HEK293 (cell line): ENCODE measurements around the gene NOL3.

Experiments
- CTCF ChIA-PET: fragments of 350-600 bp; formaldehyde crosslinking; extraction: SDS; loops from one replicate; lab custom pipeline; 2021; ENCODE audit warnings: antibody characterized with exemption; lab: Yijun Ruan, JAX
- POLR2A ChIA-PET: fragments of 300-600 bp; formaldehyde crosslinking; extraction: SDS; loops from one replicate; lab custom pipeline; 2020; ENCODE audit warnings: antibody characterized with exemption, inconsistent platforms; lab: Yijun Ruan, JAX
- H3K27ac ChIP-seq: fragments of 200-500 bp; sonication (Bioruptor generic); 2 replicates; pipeline ENCODE4 v1.5.1; 2014; ENCODE audit warnings: low read depth, low read length, control low read depth, inconsistent platforms; ENCODE audit errors: extremely low read depth
- H3K36me3 ChIP-seq, 2 experiments: fragments of 200-500 bp in 1 of 2; sonication (Bioruptor generic) in 1 of 2; 1 replicate in 1 of 2; 2 replicates in 1 of 2; pipeline ENCODE4 v1.5.1; 2014 to 2017; ENCODE audit warnings: inconsistent platforms in 2 of 2, low read length in 2 of 2; ENCODE audit not compliant: control insufficient read depth in 2 of 2, insufficient read depth in 1 of 2
- H3K4me1 ChIP-seq: fragments of 200-500 bp; sonication (Bioruptor generic); 2 replicates; pipeline ENCODE4 v1.5.1; 2014; ENCODE audit warnings: mild to moderate bottlenecking, low read length, inconsistent platforms; ENCODE audit not compliant: control insufficient read depth, insufficient read depth
- H3K4me3 ChIP-seq: 2 replicates; pipeline ENCODE4 v1.5.1; 2011; ENCODE audit warnings: low read depth, mild to moderate bottlenecking, control low read depth, low read length, moderate library complexity
- H3K9me3 ChIP-seq: fragments of 200-500 bp; sonication (Bioruptor generic); 2 replicates; pipeline ENCODE4 v1.5.1; 2014; ENCODE audit warnings: low read depth, low read length, inconsistent platforms; ENCODE audit not compliant: control insufficient read depth, insufficient read depth
- BCL6B ChIP-seq: fragments of 450-650 bp; formaldehyde crosslinking; IDR thresholded peaks from 2 replicates; pipeline ENCODE4 v1.5.1; 2017; ENCODE audit warnings: missing biosample characterization, missing genetic modification characterization
- CTCF ChIP-seq: fragments of 450-650 bp; formaldehyde crosslinking; IDR thresholded peaks from 2 replicates; pipeline ENCODE4 v1.5.1; 2016; ENCODE audit warnings: missing biosample characterization, missing genetic modification characterization
- EGR2 ChIP-seq: fragments of 450-650 bp; formaldehyde crosslinking; IDR thresholded peaks from 2 replicates; pipeline ENCODE4 v1.5.1; 2016; ENCODE audit warnings: low read depth, missing biosample characterization, missing genetic modification characterization
- GLI4 ChIP-seq: fragments of 450-650 bp; formaldehyde crosslinking; IDR thresholded peaks from 2 replicates; pipeline ENCODE4 v1.5.1; 2016; ENCODE audit warnings: missing biosample characterization, missing genetic modification characterization
- GLIS2 ChIP-seq: fragments of 450-650 bp; formaldehyde crosslinking; IDR thresholded peaks from 2 replicates; pipeline ENCODE4 v1.5.1; 2016; ENCODE audit warnings: missing biosample characterization, missing genetic modification characterization
- KLF16 ChIP-seq: fragments of 450-650 bp; formaldehyde crosslinking; IDR thresholded peaks from 2 replicates; pipeline ENCODE4 v1.5.1; 2017; ENCODE audit warnings: missing biosample characterization, missing genetic modification characterization
- KLF17 ChIP-seq: fragments of 450-650 bp; formaldehyde crosslinking; IDR thresholded peaks from 2 replicates; pipeline ENCODE4 v1.5.1; 2016; ENCODE audit warnings: missing biosample characterization, missing genetic modification characterization
- PRDM10 ChIP-seq: fragments of 450-650 bp; formaldehyde crosslinking; IDR thresholded peaks from 2 replicates; pipeline ENCODE4 v1.5.1; 2016; ENCODE audit warnings: missing biosample characterization, missing genetic modification characterization
- TCF7L2 ChIP-seq: IDR thresholded peaks from 2 replicates; pipeline ENCODE4 v1.6.1; 2011; ENCODE audit warnings: low read depth, mild to moderate bottlenecking, inconsistent platforms, low read length, moderate library complexity, borderline replicate concordance
- ZBTB17 ChIP-seq: fragments of 450-650 bp; formaldehyde crosslinking; IDR thresholded peaks from 2 replicates; pipeline ENCODE4 v1.5.1; 2016; ENCODE audit warnings: missing biosample characterization, missing genetic modification characterization
- ZFHX2 ChIP-seq: fragments of 450-650 bp; formaldehyde crosslinking; conservative IDR thresholded peaks from 2 replicates; pipeline ENCODE4 v1.5.1; 2016; ENCODE audit warnings: missing biosample characterization, missing genetic modification characterization
- ZIC2 ChIP-seq: fragments of 450-650 bp; formaldehyde crosslinking; IDR thresholded peaks from 2 replicates; pipeline ENCODE4 v1.5.1; 2016; ENCODE audit warnings: missing biosample characterization, missing genetic modification characterization
- ZNF169 ChIP-seq: fragments of 450-650 bp; formaldehyde crosslinking; IDR thresholded peaks from 2 replicates; pipeline ENCODE4 v1.5.1; 2016; ENCODE audit warnings: missing biosample characterization, missing genetic modification characterization
- ZNF202 ChIP-seq: fragments of 450-650 bp; formaldehyde crosslinking; IDR thresholded peaks from 2 replicates; pipeline ENCODE4 v1.5.1; 2016; ENCODE audit warnings: missing biosample characterization, missing genetic modification characterization, borderline replicate concordance
- ZNF404 ChIP-seq: fragments of 450-650 bp; formaldehyde crosslinking; IDR thresholded peaks from 2 replicates; pipeline ENCODE4 v1.5.1; 2017; ENCODE audit warnings: missing biosample characterization, missing genetic modification characterization
- ZNF449 ChIP-seq: fragments of 450-650 bp; formaldehyde crosslinking; IDR thresholded peaks from 2 replicates; pipeline ENCODE4 v1.5.1; 2017; ENCODE audit warnings: missing biosample characterization, mild to moderate bottlenecking, missing genetic modification characterization, moderate library complexity
- ZNF561 ChIP-seq: fragments of 450-650 bp; IDR thresholded peaks from 2 replicates; pipeline ENCODE4 v1.5.1; 2018; ENCODE audit warnings: missing biosample characterization, missing genetic modification characterization, borderline replicate concordance
- ZNF658 ChIP-seq: fragments of 450-650 bp; formaldehyde crosslinking; IDR thresholded peaks from 2 replicates; pipeline ENCODE4; 2016; ENCODE audit warnings: missing biosample characterization, missing genetic modification characterization
- ZNF777 ChIP-seq: fragments of 450-650 bp; formaldehyde crosslinking; IDR thresholded peaks from 2 replicates; pipeline ENCODE4 v1.5.1; 2017; ENCODE audit warnings: missing biosample characterization, missing genetic modification characterization, borderline replicate concordance

NOL3 gene

GRCh38 chr16:67196881-67197280 is 26.5 kb downstream of the NOL3 start (continued):
- TF ChIP-seq ZNF404 (tag by site-specific recombination): no peak
- TF ChIP-seq BCL6B: no peak

GRCh38 chr16:67197704-67198103 is 27.4 kb downstream of the NOL3 start:
- peaks cover 7 to 89% of the 10 kb centered on the region in 2 experiments; a peak in 2 of 3 replicates for H3K36me3 ChIP-seq
- H3K27ac ChIP-seq: 0 out of 2 replicates have a peak overlapping the region, but pooled peaks have one; percentile 4
- POLR2A ChIA-PET: interaction anchor here (0.9 to 2.1 kb wide), 9 partner anchors 10 to 237 kb away, joined by 3 to 11 read pairs (median 4); partner anchors contain the start of genes CES3 and TMEM208
- CTCF ChIA-PET: interaction anchor here (0.5 to 2.2 kb wide), 9 partner anchors 10 to 121 kb away, joined by 3 to 10 read pairs (median 3); partner anchors contain the start of gene MATCAP1
- peaks cover 7% of the 10 kb centered on the region for H3K4me1 ChIP-seq
- TF ChIP-seq ZNF777 (tag by site-specific recombination) (no peak), GLI4 (no peak), CTCF (no peak), TCF7L2 (no peak), ZNF169 (no peak), ZFHX2 (tag by site-specific recombination) (peak; percentile 95), EGR2 (tag by site-specific recombination) (peak; percentile 94), PRDM10 (peak; percentile 49)
- H3K9me3 ChIP-seq: no peaks in the 10 kb centered on the region
- no peak overlapping the region for H3K4me3 ChIP-seq

- Histone ChIP-seq H3K36me3 (peaks cover 7 to 89% of the 10 kb centered on the region in 2 experiments; a peak in 2 of 3 replicates), H3K4me3 (no peak overlapping the region), H3K9me3 (no peaks in the 10 kb centered on the region), H3K4me1 (peaks cover 3% of the 10 kb centered on the region), H3K27ac (no peak overlapping the region)
- CTCF ChIA-PET: interaction anchor here (0.5 to 2.2 kb wide), 10 partner anchors 10 to 265 kb away, joined by 3 to 10 read pairs (median 3); partner anchors contain the start of gene MATCAP1
- POLR2A ChIA-PET: interaction anchor here (0.6 to 2.1 kb wide), 12 partner anchors 9 to 237 kb away, joined by 3 to 11 read pairs (median 3); partner anchors contain the start of genes CES3 and TMEM208
- peak; percentile 98 for TF ChIP-seq CTCF
- peak; percentile 16; the same call in 1 of the 2 replicates for TF ChIP-seq GLIS2
- 0 out of 2 replicates have a peak, but pooled peaks have one; percentile 20 for TF ChIP-seq KLF16
- no peak for TF ChIP-seq ZBTB17 (tag by site-specific recombination)
- no peak for TF ChIP-seq ZNF449 (tag by site-specific recombination)
- 0 out of 2 replicates have a peak, but pooled peaks have one; percentile 7 for TF ChIP-seq ZIC2 (tag by site-specific recombination)
- no peak for TF ChIP-seq ZNF658 (tag by site-specific recombination)
- no peak for TF ChIP-seq ZNF169
- TF ChIP-seq ZNF561 (tag by site-specific recombination): no peak
- no peak for TF ChIP-seq KLF17 (tag by site-specific recombination)
- no peak for TF ChIP-seq ZNF202 (tag by site-specific recombination)
Observed at GRCh38 chr16:67198238-67198734, 27.9 kb downstream of the NOL3 start.
